NCI-H526 (cell line): ENCODE data around the gene HSPA9.
A peak's percentile ranks its signal among the peaks of the same experiment; 100 is the strongest.

ENCODE experiments used
- DNase-seq, 2 experiments: peaks; one replicate each; lab custom pipeline; 2025; lab: John Stamatoyannopoulos, UW

Gene HSPA9

GRCh38 chr5:138575194-138576015, at the start of gene HSPA9:
HSPA9 (minus strand) TSS chr5:138575401; CDS start chr5:138575318, 83 bp downstream.
- DNase-seq = peak; percentile 98 to 99

GRCh38 chr5:138623053-138623452, 47.9 kb upstream of the HSPA9 start:
- DNase-seq = no peak

- no peak for DNase-seq
These were observed 46.9 kb upstream of the HSPA9 start for GRCh38 chr5:138622051-138622450.

- no peak for DNase-seq
These were observed 45.5 kb upstream of the HSPA9 start for GRCh38 chr5:138620663-138621224.

GRCh38 chr5:138616508-138616907, 41.3 kb upstream of the HSPA9 start:
- no peak for DNase-seq

- no peak for DNase-seq
These were observed 40.3 kb upstream of the HSPA9 start for GRCh38 chr5:138615461-138615860.

GRCh38 chr5:138611678-138612218, 36.5 kb upstream of the HSPA9 start:
- no peak for DNase-seq

GRCh38 chr5:138610918-138611677, 35.9 kb upstream of the HSPA9 start:
- DNase-seq = peak in 1 of 2 experiments; percentile 43

- DNase-seq = no peak
These were observed 35.3 kb upstream of the HSPA9 start for GRCh38 chr5:138610415-138610917.

GRCh38 chr5:138606378-138607064, 31.3 kb upstream of the HSPA9 start:
- no peak for DNase-seq

- DNase-seq = no peak
These were observed 30.2 kb upstream of the HSPA9 start for GRCh38 chr5:138605254-138605972.

GRCh38 chr5:138604176-138604785, 29.1 kb upstream of the HSPA9 start:
- DNase-seq = no peak

GRCh38 chr5:138603249-138603920, 28.2 kb upstream of the HSPA9 start:
- DNase-seq = no peak

- no peak for DNase-seq
These were observed 27.3 kb upstream of the HSPA9 start for GRCh38 chr5:138602371-138603000.

GRCh38 chr5:138601444-138601843, 26.2 kb upstream of the HSPA9 start:
- DNase-seq = no peak

- no peak for DNase-seq
These were observed 25.2 kb upstream of the HSPA9 start for GRCh38 chr5:138600446-138600845.

GRCh38 chr5:138597661-138598400, 22.6 kb upstream of the HSPA9 start:
- peak in 1 of 2 experiments; percentile 16 for DNase-seq

GRCh38 chr5:138596105-138596881, 21.1 kb upstream of the HSPA9 start:
- DNase-seq = no peak
